ENCODE measurements around the gene CCNB1. TPM values are rescaled to one million over a fixed set of nuclear protein-coding genes. Genes with fewer than 3 reads are reported as not detected.

CCNB1 gene
- total RNA-seq, 1 donor from 2014 or later = 29.5 TPM

GRCh38 chr5:69184621-69185020 is 17.7 kb downstream of the CCNB1 start:
- H3K4me1 Mint-ChIP-seq (ENCODE audit: low read depth) = peaks cover 9% of the 10 kb centered on the region
- H3K27me3 Mint-ChIP-seq (ENCODE audit: low read depth) = no peaks in the 10 kb centered on the region
- H3K4me3 Mint-ChIP-seq (ENCODE audit: unreplicated experiment) = no peak overlapping the region
- peaks cover 5% of the 10 kb centered on the region for H3K9me3 Mint-ChIP-seq (ENCODE audit: low read depth)
- H3K36me3 Mint-ChIP-seq (ENCODE audit: low read depth) = no peaks in the 10 kb centered on the region
- no peak for DNase-seq (ENCODE audit: low spot score)
- no peak overlapping the region for H3K27ac Mint-ChIP-seq (ENCODE audit: unreplicated experiment)
- TF ChIP-seq CTCF (IDR thresholded peaks at IDR 0.05) = no peak

GRCh38 chr5:69187342-69187741 is 20.4 kb downstream of the CCNB1 start:
- Mint-ChIP-seq H3K36me3 (ENCODE audit: low read depth) (no peaks in the 10 kb centered on the region), H3K27me3 (ENCODE audit: low read depth) (no peaks in the 10 kb centered on the region), H3K4me1 (ENCODE audit: low read depth) (peaks cover 17% of the 10 kb centered on the region), H3K9me3 (ENCODE audit: low read depth) (no peaks in the 10 kb centered on the region), H3K27ac (ENCODE audit: unreplicated experiment) (peak overlapping the region; percentile 71), H3K4me3 (ENCODE audit: unreplicated experiment) (no peak overlapping the region)
- no peak for DNase-seq (ENCODE audit: low spot score)
- TF ChIP-seq CTCF (IDR thresholded peaks at IDR 0.05) = no peak

GRCh38 chr5:69188811-69189161 is 21.8 kb downstream of the CCNB1 start:
- TF ChIP-seq CTCF (IDR thresholded peaks at IDR 0.05) = no peak
- Mint-ChIP-seq H3K4me3 (ENCODE audit: unreplicated experiment) (peak overlapping the region; percentile 84), H3K36me3 (ENCODE audit: low read depth) (no peaks in the 10 kb centered on the region), H3K4me1 (ENCODE audit: low read depth) (peaks cover 17% of the 10 kb centered on the region), H3K9me3 (ENCODE audit: low read depth) (no peaks in the 10 kb centered on the region), H3K27me3 (ENCODE audit: low read depth) (no peaks in the 10 kb centered on the region), H3K27ac (ENCODE audit: unreplicated experiment) (peak overlapping the region; percentile 98)
- no peak for DNase-seq (ENCODE audit: low spot score)

- peak within 1 kb of the TSS; percentile 98 for H3K27ac Mint-ChIP-seq (ENCODE audit: unreplicated experiment)
- peaks cover 17% of the 10 kb centered on the region for H3K4me1 Mint-ChIP-seq (ENCODE audit: low read depth)
- no peaks in the 10 kb centered on the region for H3K36me3 Mint-ChIP-seq (ENCODE audit: low read depth)
- no peaks in the 10 kb centered on the region for H3K27me3 Mint-ChIP-seq (ENCODE audit: low read depth)
- peak within 1 kb of the TSS; percentile 84 for H3K4me3 Mint-ChIP-seq (ENCODE audit: unreplicated experiment)
- no peaks in the 10 kb centered on the region for H3K9me3 Mint-ChIP-seq (ENCODE audit: low read depth)
- peak; percentile 7 for TF ChIP-seq CTCF (IDR thresholded peaks at IDR 0.05)
- DNase-seq (ENCODE audit: low spot score) = peak; percentile 92
Observed at GRCh38 chr5:69189162-69190086, 22.5 kb downstream of the CCNB1 start, which contains the start of gene CENPH. TSS of gene CENPH (plus strand) at chr5:69189583. CDS start at chr5:69189635, 52 bp downstream.

- no peak overlapping the region for H3K27ac Mint-ChIP-seq (ENCODE audit: unreplicated experiment)
Observed at GRCh38 chr5:69202497-69202896, 35.5 kb downstream of the CCNB1 start.

More at GRCh38 chr5:69202497-69202896, 35.5 kb downstream of the CCNB1 start:
- no peak for DNase-seq (ENCODE audit: low spot score)
- Mint-ChIP-seq H3K27me3 (ENCODE audit: low read depth) (no peaks in the 10 kb centered on the region), H3K9me3 (ENCODE audit: low read depth) (no peaks in the 10 kb centered on the region), H3K4me3 (ENCODE audit: unreplicated experiment) (no peak overlapping the region), H3K36me3 (ENCODE audit: low read depth) (no peaks in the 10 kb centered on the region), H3K4me1 (ENCODE audit: low read depth) (peaks cover 17% of the 10 kb centered on the region)
- TF ChIP-seq CTCF (IDR thresholded peaks at IDR 0.05) = no peak

Measured in chondrocyte (in vitro differentiated cells).